PC-3 (cell line): ENCODE results near the gene ERCC4. TPM values are rescaled to one million over a fixed set of nuclear protein-coding genes. Genes with fewer than 3 reads are reported as not detected.
A peak's percentile ranks its signal among the peaks of the same experiment; 100 is the strongest.

Source experiments
- ATAC-seq: fragments of 200-7000 bp; cut with Tn5 transposase; 2 replicates; pipeline ENCODE4 v1.9.1; 2020; ENCODE audit warnings: mild to moderate bottlenecking, moderate library complexity
- BruUV-seq: library from RNA; stranded (reverse); fragments of 400-500 nt; replicated peaks from 2 replicates; lab custom pipeline; 2021; lab: Mats Ljungman, UMichigan
- CTCF ChIA-PET: fragments of 300-600 bp; sonication (Branson Sonifier 250); formaldehyde crosslinking; loops from one replicate; lab custom pipeline; 2022; ENCODE audit warnings: antibody characterized with exemption; lab: Charles Lee
- POLR2A ChIA-PET: fragments of 300-600 bp; sonication (Branson Sonifier 250); formaldehyde crosslinking; loops from one replicate; lab custom pipeline; 2022; ENCODE audit warnings: antibody characterized with exemption; ENCODE audit not compliant: unreplicated experiment; lab: Charles Lee
- DNase-seq: peaks from one replicate; pipeline ENCODE4 v3.0.0-alpha.2; 2015
- H2AFZ ChIP-seq: fragments of 300-600 bp; sonication (generic); 2 replicates; pipeline ENCODE4 v1.6.0; 2016; ENCODE audit warnings: antibody characterized with exemption, low read length
- H3F3A ChIP-seq: fragments of 300-600 bp; sonication (generic); one replicate; pipeline ENCODE4 v1.6.0; 2017; ENCODE audit warnings: antibody characterized with exemption, low read length, control low read depth, mild to moderate bottlenecking; ENCODE audit not compliant: unreplicated experiment
- H3K27ac ChIP-seq: fragments of 300-600 bp; sonication (generic); 2 replicates; pipeline ENCODE4 v1.5.1; 2016; ENCODE audit warnings: mild to moderate bottlenecking, low read length
- H3K27me3 ChIP-seq: fragments of 300-600 bp; sonication (generic); 2 replicates; pipeline ENCODE4 v1.6.1; 2016; ENCODE audit warnings: low read length, mixed read lengths
- H3K36me3 ChIP-seq: fragments of 300-600 bp; sonication (generic); 2 replicates; pipeline ENCODE4 v1.6.1; 2016; ENCODE audit warnings: low read depth, mixed run types, low read length, mixed read lengths
- H3K4me1 ChIP-seq: fragments of 300-600 bp; sonication (generic); 2 replicates; pipeline ENCODE4 v1.5.1; 2016; ENCODE audit warnings: low read length; ENCODE audit not compliant: insufficient read depth
- H3K4me2 ChIP-seq: fragments of 300-600 bp; sonication (generic); 2 replicates; pipeline ENCODE4 v1.6.0; 2016; ENCODE audit warnings: low read length
- H3K4me3 ChIP-seq: fragments of 300-600 bp; sonication (generic); 2 replicates; pipeline ENCODE4 v1.5.1; 2016; ENCODE audit warnings: mild to moderate bottlenecking, low read length, mixed read lengths
- H3K79me2 ChIP-seq: fragments of 300-600 bp; sonication (generic); 2 replicates; pipeline ENCODE4 v1.6.1; 2017; ENCODE audit warnings: low read length, mixed read lengths
- H3K9ac ChIP-seq: fragments of 300-600 bp; sonication (generic); 2 replicates; pipeline ENCODE4 v1.6.0; 2016; ENCODE audit warnings: mild to moderate bottlenecking, low read length
- H3K9me2 ChIP-seq: fragments of 300-600 bp; sonication (generic); replicated peaks from 2 replicates; pipeline ENCODE4 v1.6.1; 2016; ENCODE audit warnings: mixed run types, low read length, mixed read lengths
- H3K9me3 ChIP-seq: fragments of 300-600 bp; sonication (generic); 2 replicates; pipeline ENCODE4 v1.6.1; 2016; ENCODE audit warnings: low read length, mixed read lengths
- H4K20me1 ChIP-seq: fragments of 300-600 bp; sonication (generic); 2 replicates; pipeline ENCODE4 v1.6.1; 2016; ENCODE audit warnings: low read length, mixed read lengths
- CTCF ChIP-seq: fragments of 300-600 bp; sonication (generic); conservative IDR thresholded peaks from 2 replicates; pipeline ENCODE4 v1.5.1; 2017; ENCODE audit warnings: antibody characterized with exemption, low read depth, mild to moderate bottlenecking, low read length
- EZH2 ChIP-seq: fragments of 300-600 bp; sonication (generic); IDR thresholded peaks from one replicate; pipeline ENCODE4 v1.6.1; 2017; ENCODE audit warnings: antibody characterized with exemption, mild to moderate bottlenecking, low read length; ENCODE audit not compliant: unreplicated experiment
- EZH2phosphoT487 ChIP-seq: fragments of 300-600 bp; sonication (generic); IDR thresholded peaks from 2 replicates; pipeline ENCODE4 v1.6.1; 2018; ENCODE audit warnings: mild to moderate bottlenecking, antibody characterized with exemption, low read length, borderline replicate concordance
- intact Hi-C: fragments of 100-400 bp; cut with micrococcal nuclease; formaldehyde crosslinking; loops from 2 replicates; pipeline ENCODE4 v1.9.0; 2023
- total RNA-seq: library from RNA; depleted of rRNA; stranded (reverse); fragments of >200 nt; gene quantifications from 2 replicates; pipeline ENCODE4 v1.2.3, GENCODE V29; 2014

ERCC4 gene
- total RNA-seq, 1 experiment from 2014 or later: 3.2 TPM

- Histone ChIP-seq H3K27me3 (no peaks in the 10 kb centered on the region), H3K4me2 (no peak overlapping the region), H3F3A (no peaks in the 10 kb centered on the region), H3K4me3 (no peak overlapping the region), H3K4me1 (no peaks in the 10 kb centered on the region), H3K9me3 (no peaks in the 10 kb centered on the region), H2AFZ (no peak overlapping the region), H3K36me3 (no peaks in the 10 kb centered on the region), H3K79me2 (no peaks in the 10 kb centered on the region), H3K9me2 (no peaks in the 10 kb centered on the region), H4K20me1 (no peaks in the 10 kb centered on the region), H3K9ac (no peak overlapping the region), H3K27ac (no peak overlapping the region)
- no TSS peak for BruUV-seq
- no peak for ATAC-seq
- intact Hi-C loops: no loop called here
- POLR2A ChIA-PET: no interaction called here
- TF ChIP-seq EZH2phosphoT487 (no peak), CTCF (no peak), EZH2 (no peak)
- CTCF ChIA-PET: no interaction called here
- no peak for DNase-seq
Measured at GRCh38 chr16:13996778-13997288, 76.9 kb downstream of the ERCC4 start.

GRCh38 chr16:13997526-13997925 is 77.6 kb downstream of the ERCC4 start:
- DNase-seq (no peak), ATAC-seq (no peak)
- Histone ChIP-seq H3K4me1 (no peaks in the 10 kb centered on the region), H2AFZ (no peak overlapping the region), H3F3A (no peaks in the 10 kb centered on the region), H3K36me3 (no peaks in the 10 kb centered on the region), H3K27ac (no peak overlapping the region), H3K9me2 (no peaks in the 10 kb centered on the region), H3K4me3 (no peak overlapping the region), H3K9ac (no peak overlapping the region), H3K79me2 (no peaks in the 10 kb centered on the region), H3K9me3 (no peaks in the 10 kb centered on the region), H3K4me2 (no peak overlapping the region), H4K20me1 (no peaks in the 10 kb centered on the region), H3K27me3 (no peaks in the 10 kb centered on the region)
- POLR2A ChIA-PET: no interaction called here
- no TSS peak for BruUV-seq
- intact Hi-C loops: no loop called here
- TF ChIP-seq EZH2phosphoT487 (no peak), CTCF (no peak), EZH2 (no peak)
- CTCF ChIA-PET: no interaction called here

GRCh38 chr16:13997933-13998332 is 78.0 kb downstream of the ERCC4 start:
- H3F3A ChIP-seq: no peaks in the 10 kb centered on the region
- H3K36me3 ChIP-seq: no peaks in the 10 kb centered on the region
- no peaks in the 10 kb centered on the region for H3K79me2 ChIP-seq
- ATAC-seq: no peak
- no peak overlapping the region for H3K4me3 ChIP-seq
- H4K20me1 ChIP-seq: no peaks in the 10 kb centered on the region
- no peaks in the 10 kb centered on the region for H3K9me2 ChIP-seq
- H3K9me3 ChIP-seq: no peaks in the 10 kb centered on the region
- BruUV-seq: no TSS peak
- peak; percentile 27 for DNase-seq
- no peak overlapping the region for H3K9ac ChIP-seq
- TF ChIP-seq EZH2phosphoT487 (no peak), EZH2 (no peak), CTCF (no peak)
- H2AFZ ChIP-seq: no peak overlapping the region
- CTCF ChIA-PET: no interaction called here
- H3K27me3 ChIP-seq: no peaks in the 10 kb centered on the region
- H3K4me1 ChIP-seq: no peaks in the 10 kb centered on the region; the same call in 1 of the 2 replicates
- no peak overlapping the region for H3K4me2 ChIP-seq
- intact Hi-C loops: no loop called here
- no peak overlapping the region for H3K27ac ChIP-seq
- POLR2A ChIA-PET: no interaction called here
